AG04450 (cell line): Measurements from ENCODE around the gene ZNF20. TPM values are rescaled to one million over a fixed set of nuclear protein-coding genes. Genes with fewer than 3 reads are reported as not detected.
"Not testable (repeated sequence)": the region's sequence is repeated elsewhere in the genome, so short reads cannot be mapped to it uniquely, and the experiment has no call there.

Experiments
- CTCF ChIA-PET: fragments of 300-600, 350-600 bp; formaldehyde crosslinking; extraction: SDS; loops from one replicate; lab custom pipeline; 2022; ENCODE audit warnings: antibody characterized with exemption, inconsistent platforms; lab: Charles Lee
- POLR2A ChIA-PET: fragments of 350-600 bp; formaldehyde crosslinking; extraction: SDS; loops from one replicate; lab custom pipeline; 2021; ENCODE audit warnings: antibody characterized with exemption, inconsistent platforms; lab: Yijun Ruan, JAX
- DNase-seq: peaks from one replicate; pipeline ENCODE4 v3.0.0-alpha.2; 2011; ENCODE audit warnings: low read depth, low spot score
- H3K27ac ChIP-seq: one replicate; pipeline ENCODE4 v1.5.1; 2012; ENCODE audit warnings: low read depth, low read length, control low read depth
- H3K27me3 ChIP-seq: one replicate; pipeline ENCODE4 v1.6.0; 2012; ENCODE audit warnings: low read length; ENCODE audit not compliant: control insufficient read depth, insufficient read depth
- H3K4me3 ChIP-seq: 2 replicates; pipeline ENCODE4 v1.5.1; 2011; ENCODE audit warnings: mild to moderate bottlenecking, low read depth, low read length, control low read depth
- H3K9me3 ChIP-seq: 2 replicates; pipeline ENCODE4 v1.5.1; 2012; ENCODE audit warnings: low read length; ENCODE audit not compliant: control insufficient read depth, insufficient read depth
- polyA plus RNA-seq: library from polyadenylated mRNA; depleted of rRNA; stranded (reverse); fragments of >200 nt; gene quantifications from 2 replicates; pipeline ENCODE4 v1.2.3, GENCODE V29; 2011; rRNA removed
- small RNA-seq: library from RNA; depleted of rRNA; stranded (forward); fragments of <200 nt; gene quantifications from one replicate; pipeline ENCODE3, GENCODE V24; 2012; ENCODE audit warnings: low read depth; ENCODE audit not compliant: insufficient read length
- TF ChIP-seq, protein P1 (sequence below): IDR thresholded peaks from 2 replicates; pipeline ENCODE4 v1.5.1; 2011; ENCODE audit warnings: low read depth, low read length, control low read depth, inconsistent platforms

The ZNF20 gene
- polyA plus RNA-seq, 1 experiment: 2.7 TPM

DNA sequence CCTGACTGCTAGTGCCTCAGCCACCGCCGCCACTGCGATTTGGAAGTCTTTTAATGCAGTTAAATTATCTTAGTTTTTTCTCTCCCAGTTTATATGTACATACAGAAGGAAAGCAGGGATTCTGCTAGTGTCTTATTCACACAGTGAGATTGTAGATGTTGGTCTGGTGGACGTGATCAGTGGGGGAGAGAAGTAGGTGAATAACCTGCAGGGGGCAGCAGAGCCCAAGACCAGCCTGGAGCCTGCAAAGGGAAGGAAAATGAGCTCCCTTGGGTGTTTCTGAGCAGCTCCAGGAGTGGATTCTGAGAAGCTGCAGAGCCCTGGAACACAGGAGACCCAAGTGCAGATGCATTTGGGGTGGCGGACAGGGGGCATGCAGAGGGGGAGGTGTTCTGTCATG is 49.3 kb downstream of the ZNF20 start:
- POLR2A ChIA-PET: interaction anchor here (0.7 kb wide), 2 partner anchors 66 to 275 kb away, joined by 3 read pairs; partner anchors contain the start of genes ZNF442 and ZNF625
- Histone ChIP-seq H3K27ac (no peak overlapping the region), H3K9me3 (peaks cover 6% of the 10 kb centered on the region), H3K4me3 (no peak overlapping the region), H3K27me3 (no peaks in the 10 kb centered on the region)
- DNase-seq: peak; percentile 11
- TF ChIP-seq, protein P1, sequence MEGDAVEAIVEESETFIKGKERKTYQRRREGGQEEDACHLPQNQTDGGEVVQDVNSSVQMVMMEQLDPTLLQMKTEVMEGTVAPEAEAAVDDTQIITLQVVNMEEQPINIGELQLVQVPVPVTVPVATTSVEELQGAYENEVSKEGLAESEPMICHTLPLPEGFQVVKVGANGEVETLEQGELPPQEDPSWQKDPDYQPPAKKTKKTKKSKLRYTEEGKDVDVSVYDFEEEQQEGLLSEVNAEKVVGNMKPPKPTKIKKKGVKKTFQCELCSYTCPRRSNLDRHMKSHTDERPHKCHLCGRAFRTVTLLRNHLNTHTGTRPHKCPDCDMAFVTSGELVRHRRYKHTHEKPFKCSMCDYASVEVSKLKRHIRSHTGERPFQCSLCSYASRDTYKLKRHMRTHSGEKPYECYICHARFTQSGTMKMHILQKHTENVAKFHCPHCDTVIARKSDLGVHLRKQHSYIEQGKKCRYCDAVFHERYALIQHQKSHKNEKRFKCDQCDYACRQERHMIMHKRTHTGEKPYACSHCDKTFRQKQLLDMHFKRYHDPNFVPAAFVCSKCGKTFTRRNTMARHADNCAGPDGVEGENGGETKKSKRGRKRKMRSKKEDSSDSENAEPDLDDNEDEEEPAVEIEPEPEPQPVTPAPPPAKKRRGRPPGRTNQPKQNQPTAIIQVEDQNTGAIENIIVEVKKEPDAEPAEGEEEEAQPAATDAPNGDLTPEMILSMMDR: peak; percentile 52
- CTCF ChIA-PET: interaction anchor here (0.5 to 4.1 kb wide), 22 partner anchors 10 to 469 kb away, joined by 3 to 26 read pairs (median 4); partner anchors contain the start of genes ZNF20, ZNF433, ZNF442 and ZNF844

DNA sequence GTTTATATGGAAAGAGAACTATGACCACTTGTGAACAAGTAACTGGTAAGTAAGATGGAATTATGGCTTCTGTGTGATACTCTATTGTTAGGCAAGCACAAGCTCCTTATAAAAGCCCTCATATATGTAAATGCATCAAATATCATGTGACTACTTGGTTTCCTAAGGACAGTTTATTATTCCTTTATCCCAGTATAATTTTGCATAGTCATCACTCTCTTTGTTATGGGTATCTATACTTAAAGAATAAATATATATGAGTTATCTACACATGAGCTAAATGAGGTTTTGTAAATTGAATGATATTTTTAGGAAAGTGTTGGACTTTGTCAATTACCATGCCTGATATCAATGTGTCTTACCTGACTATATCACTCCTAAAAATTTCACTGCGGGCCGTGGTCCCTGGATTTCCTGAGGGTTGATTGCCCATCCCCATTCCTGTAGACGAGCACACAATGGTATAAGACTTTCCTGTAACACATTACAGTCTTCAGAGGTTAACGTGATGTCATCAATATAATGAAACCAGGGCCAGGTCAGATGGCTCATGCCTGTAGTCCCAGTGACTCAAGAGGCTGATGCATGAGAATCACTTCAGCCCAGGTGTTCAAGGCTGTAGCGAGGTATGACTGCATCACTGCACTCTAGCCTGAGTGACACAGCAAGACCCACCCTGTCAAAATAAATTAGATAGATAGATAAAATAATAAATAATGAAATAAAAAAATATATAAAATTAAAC is 54.9 kb downstream of the ZNF20 start:
- POLR2A ChIA-PET: no interaction called here
- Histone ChIP-seq H3K27me3 (no peaks in the 10 kb centered on the region), H3K27ac (no peak overlapping the region), H3K9me3 (peaks cover 35% of the 10 kb centered on the region), H3K4me3 (no peak overlapping the region)
- TF ChIP-seq, protein P1: no peak
- no peak for DNase-seq
- CTCF ChIA-PET: interaction anchor here (0.6 kb wide), 1 partner anchor 26 kb away, joined by 3 read pairs; no protein-coding TSS in a partner anchor

DNA sequence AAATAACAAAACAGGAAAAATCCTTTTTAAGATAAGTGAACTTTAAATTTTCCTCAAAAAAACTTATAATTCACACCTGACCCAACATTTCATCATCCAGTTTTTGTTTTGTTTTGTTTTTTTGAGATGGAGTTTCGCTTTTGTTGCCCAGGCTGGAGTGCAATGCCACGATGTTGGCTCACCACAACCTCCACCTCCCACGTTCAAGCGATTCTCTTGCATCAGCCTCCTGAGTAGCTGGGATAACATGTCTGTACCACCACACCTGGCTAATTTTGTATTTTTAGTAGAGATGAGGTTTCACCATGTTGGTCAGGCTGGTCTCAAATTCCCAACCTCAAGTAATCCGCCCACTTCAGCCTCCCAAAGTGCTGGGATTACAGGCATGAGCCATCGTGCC is 56.8 kb downstream of the ZNF20 start:
- DNase-seq, H3K27me3 ChIP-seq, CTCF ChIA-PET, H3K4me3 ChIP-seq, POLR2A ChIA-PET, H3K27ac ChIP-seq: not testable (repeated sequence)
- H3K9me3 ChIP-seq: peaks cover 53% of the 10 kb centered on the region

Small RNA genes within 50 kb of the gene (small RNA-seq; reads per million reads assigned to genes)
- gene RF00019 (not detected), gene RNA5SP467 (not detected)

Other genes starting within 250 kb of the ZNF20 start
- 6.6 and 8.4 TPM in 2 replicates for gene ZNF700, start 215.2 kb downstream of the ZNF20 start, polyA plus RNA-seq
- 2.1 and 3.0 TPM in 2 replicates for gene ZNF763, start 175.3 kb downstream of the ZNF20 start, polyA plus RNA-seq
- gene ZNF433, start 104.7 kb downstream of the ZNF20 start, polyA plus RNA-seq: 4.3 and 5.6 TPM in 2 replicates
- gene ZNF878, start 87.4 kb downstream of the ZNF20 start, polyA plus RNA-seq: 0.12 and 0.15 TPM in 2 replicates
- gene ZNF844, start 75.6 kb downstream of the ZNF20 start, polyA plus RNA-seq: 4.5 and 6.9 TPM in 2 replicates
- gene ZNF625, start 16.4 kb upstream of the ZNF20 start, polyA plus RNA-seq: 3.3 and 3.4 TPM in 2 replicates
- 3.5 and 4.0 TPM in 2 replicates for gene ZNF136, start 22.7 kb upstream of the ZNF20 start, polyA plus RNA-seq
- gene ZNF44, start 154.5 kb upstream of the ZNF20 start, polyA plus RNA-seq: 3.9 and 4.8 TPM in 2 replicates
- 1.8 and 2.3 TPM in 2 replicates for gene ZNF563, start 193.3 kb upstream of the ZNF20 start, polyA plus RNA-seq
- 1.2 and 1.4 TPM in 2 replicates for gene ZNF442, start 225.3 kb upstream of the ZNF20 start, polyA plus RNA-seq